Panc1 (cell line): ENCODE measurements around the gene MGST2. TPM values are rescaled to one million over a fixed set of nuclear protein-coding genes. Genes with fewer than 3 reads are reported as not detected.

Experiments
- ATAC-seq: fragments of 200-7000 bp; cut with Tn5 transposase; 2 replicates; pipeline ENCODE4 v1.9.1; 2020; ENCODE audit warnings: mild to moderate bottlenecking, moderate library complexity
- BruUV-seq: library from RNA; stranded (reverse); fragments of 400-500 nt; replicated peaks from 2 replicates; lab custom pipeline; 2021; lab: Mats Ljungman, UMichigan
- CTCF ChIA-PET: fragments of 300-600 bp; sonication (Branson Sonifier 250); formaldehyde crosslinking; loops from one replicate; lab custom pipeline; 2022; ENCODE audit warnings: antibody characterized with exemption; lab: Charles Lee
- POLR2A ChIA-PET: fragments of 300-600 bp; sonication (Branson Sonifier 250); formaldehyde crosslinking; loops from one replicate; lab custom pipeline; 2022; ENCODE audit warnings: antibody characterized with exemption; lab: Charles Lee
- DNase-seq: peaks from one replicate; pipeline ENCODE4 v3.0.0-alpha.2; 2010; ENCODE audit warnings: low read depth, low spot score
- H3K27ac ChIP-seq: 2 replicates; pipeline ENCODE4 v1.5.1; 2011; ENCODE audit warnings: mild to moderate bottlenecking, low read length, inconsistent platforms
- H3K27me3 ChIP-seq: fragments of 200-500 bp; sonication (Bioruptor generic); 2 replicates; pipeline ENCODE4 v1.6.0; 2014; ENCODE audit warnings: low read length, inconsistent platforms; ENCODE audit not compliant: control insufficient read depth, insufficient read depth
- H3K36me3 ChIP-seq: fragments of 200-500 bp; sonication (Bioruptor generic); 2 replicates; pipeline ENCODE4 v1.5.1; 2014; ENCODE audit warnings: inconsistent platforms, mild to moderate bottlenecking, low read length, moderate library complexity; ENCODE audit not compliant: control insufficient read depth, insufficient read depth
- H3K4me1 ChIP-seq: 2 replicates; pipeline ENCODE4 v1.5.1; 2011; ENCODE audit warnings: inconsistent platforms, mild to moderate bottlenecking, low read length, moderate library complexity; ENCODE audit not compliant: control insufficient read depth, insufficient read depth
- H3K4me3 ChIP-seq, 2 experiments: 2 replicates each; pipeline ENCODE4 v1.5.1; 2011 to 2012; ENCODE audit warnings: low read depth in 2 of 2, low read length in 2 of 2, mild to moderate bottlenecking in 2 of 2, inconsistent platforms in 1 of 2, moderate library complexity in 1 of 2
- H3K9me3 ChIP-seq: fragments of 200-500 bp; sonication (Bioruptor generic); 2 replicates; pipeline ENCODE4 v1.5.1; 2014; ENCODE audit warnings: low read depth, mild to moderate bottlenecking, inconsistent platforms, low read length, moderate library complexity; ENCODE audit not compliant: control insufficient read depth, insufficient read depth
- POLR2AphosphoS5 ChIP-seq: IDR thresholded peaks from 2 replicates; pipeline ENCODE4 v1.6.1; 2012; ENCODE audit warnings: mild to moderate bottlenecking, low read depth, low read length, moderate library complexity
- SIN3A ChIP-seq: IDR thresholded peaks from 2 replicates; pipeline ENCODE4 v1.6.1; 2012; ENCODE audit warnings: low read depth, mild to moderate bottlenecking, low read length, moderate library complexity, borderline replicate concordance; ENCODE audit not compliant: insufficient read depth
- TCF7L2 ChIP-seq: IDR thresholded peaks from 2 replicates; pipeline ENCODE4 v1.6.1; 2011; ENCODE audit warnings: mild to moderate bottlenecking, low read depth, low read length, inconsistent platforms
- in situ Hi-C: cut with HindIII; loops from 2 replicates; pipeline ENCODE4 v1.10.0; 2016; ENCODE audit warnings: low sequenced_read_pairs, low pct_unique_long_range_greater_than_20kb
- intact Hi-C: fragments of 100-400 bp; cut with micrococcal nuclease; formaldehyde crosslinking; loops from one replicate; pipeline ENCODE4 v1.10.0; 2022; ENCODE audit not compliant: unreplicated experiment
- total RNA-seq: library from RNA; stranded (reverse); gene quantifications from one replicate; pipeline ENCODE4 v1.2.1, GENCODE V29; 2021; ENCODE audit not compliant: unreplicated experiment
- TF ChIP-seq, protein P1 (sequence below): fragments of 450-650 bp; IDR thresholded peaks from 2 replicates; pipeline ENCODE4 v1.5.1; 2017; ENCODE audit warnings: mild to moderate bottlenecking
- TF ChIP-seq, protein P2 (sequence below), 2 experiments: IDR thresholded peaks; 2 replicates each; pipeline ENCODE4 v1.6.1; 2011 to 2012; ENCODE audit warnings: low read depth in 2 of 2, control low read depth in 1 of 2, low read length in 1 of 2, mild to moderate bottlenecking in 1 of 2, moderate library complexity in 1 of 2; ENCODE audit not compliant: insufficient read depth in 1 of 2

Gene MGST2
- total RNA-seq, 1 experiment from 2014 or later: 17.4 TPM

DNA sequence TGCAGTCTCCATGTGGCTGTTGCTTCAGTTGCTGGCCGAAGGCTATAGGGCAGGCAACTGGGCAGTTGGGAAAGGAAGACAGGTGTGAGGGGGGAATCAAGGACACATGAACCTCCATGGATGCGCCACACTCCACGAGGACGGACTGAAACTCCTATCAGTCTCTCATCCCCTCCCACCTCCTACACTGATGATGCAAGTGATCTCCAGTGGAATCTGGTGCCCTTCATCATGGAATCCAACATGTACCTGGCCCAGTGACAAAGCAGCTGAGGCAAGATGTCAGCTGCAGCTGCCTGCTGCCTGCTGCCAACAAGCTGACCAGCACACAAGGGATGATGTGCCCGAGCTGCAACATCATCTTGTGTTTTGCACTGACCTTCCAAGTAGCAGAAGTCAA, 26.0 kb upstream of the MGST2 start:
- Histone ChIP-seq H3K36me3 (no peaks in the 10 kb centered on the region), H3K9me3 (no peaks in the 10 kb centered on the region), H3K27ac (no peak overlapping the region), H3K4me1 (no peaks in the 10 kb centered on the region), H3K4me3 (no peak overlapping the region), H3K27me3 (no peaks in the 10 kb centered on the region)
- ATAC-seq (no peak), DNase-seq (no peak)
- CTCF ChIA-PET: no interaction called here
- in situ Hi-C loops: no loop called here
- BruUV-seq: no TSS peak
- TF ChIP-seq SIN3A (no peak), POLR2AphosphoS5 (no peak), TCF7L2 (no peak)
- TF ChIP-seq, protein P1, sequence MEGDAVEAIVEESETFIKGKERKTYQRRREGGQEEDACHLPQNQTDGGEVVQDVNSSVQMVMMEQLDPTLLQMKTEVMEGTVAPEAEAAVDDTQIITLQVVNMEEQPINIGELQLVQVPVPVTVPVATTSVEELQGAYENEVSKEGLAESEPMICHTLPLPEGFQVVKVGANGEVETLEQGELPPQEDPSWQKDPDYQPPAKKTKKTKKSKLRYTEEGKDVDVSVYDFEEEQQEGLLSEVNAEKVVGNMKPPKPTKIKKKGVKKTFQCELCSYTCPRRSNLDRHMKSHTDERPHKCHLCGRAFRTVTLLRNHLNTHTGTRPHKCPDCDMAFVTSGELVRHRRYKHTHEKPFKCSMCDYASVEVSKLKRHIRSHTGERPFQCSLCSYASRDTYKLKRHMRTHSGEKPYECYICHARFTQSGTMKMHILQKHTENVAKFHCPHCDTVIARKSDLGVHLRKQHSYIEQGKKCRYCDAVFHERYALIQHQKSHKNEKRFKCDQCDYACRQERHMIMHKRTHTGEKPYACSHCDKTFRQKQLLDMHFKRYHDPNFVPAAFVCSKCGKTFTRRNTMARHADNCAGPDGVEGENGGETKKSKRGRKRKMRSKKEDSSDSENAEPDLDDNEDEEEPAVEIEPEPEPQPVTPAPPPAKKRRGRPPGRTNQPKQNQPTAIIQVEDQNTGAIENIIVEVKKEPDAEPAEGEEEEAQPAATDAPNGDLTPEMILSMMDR: no peak
- TF ChIP-seq, protein P2, sequence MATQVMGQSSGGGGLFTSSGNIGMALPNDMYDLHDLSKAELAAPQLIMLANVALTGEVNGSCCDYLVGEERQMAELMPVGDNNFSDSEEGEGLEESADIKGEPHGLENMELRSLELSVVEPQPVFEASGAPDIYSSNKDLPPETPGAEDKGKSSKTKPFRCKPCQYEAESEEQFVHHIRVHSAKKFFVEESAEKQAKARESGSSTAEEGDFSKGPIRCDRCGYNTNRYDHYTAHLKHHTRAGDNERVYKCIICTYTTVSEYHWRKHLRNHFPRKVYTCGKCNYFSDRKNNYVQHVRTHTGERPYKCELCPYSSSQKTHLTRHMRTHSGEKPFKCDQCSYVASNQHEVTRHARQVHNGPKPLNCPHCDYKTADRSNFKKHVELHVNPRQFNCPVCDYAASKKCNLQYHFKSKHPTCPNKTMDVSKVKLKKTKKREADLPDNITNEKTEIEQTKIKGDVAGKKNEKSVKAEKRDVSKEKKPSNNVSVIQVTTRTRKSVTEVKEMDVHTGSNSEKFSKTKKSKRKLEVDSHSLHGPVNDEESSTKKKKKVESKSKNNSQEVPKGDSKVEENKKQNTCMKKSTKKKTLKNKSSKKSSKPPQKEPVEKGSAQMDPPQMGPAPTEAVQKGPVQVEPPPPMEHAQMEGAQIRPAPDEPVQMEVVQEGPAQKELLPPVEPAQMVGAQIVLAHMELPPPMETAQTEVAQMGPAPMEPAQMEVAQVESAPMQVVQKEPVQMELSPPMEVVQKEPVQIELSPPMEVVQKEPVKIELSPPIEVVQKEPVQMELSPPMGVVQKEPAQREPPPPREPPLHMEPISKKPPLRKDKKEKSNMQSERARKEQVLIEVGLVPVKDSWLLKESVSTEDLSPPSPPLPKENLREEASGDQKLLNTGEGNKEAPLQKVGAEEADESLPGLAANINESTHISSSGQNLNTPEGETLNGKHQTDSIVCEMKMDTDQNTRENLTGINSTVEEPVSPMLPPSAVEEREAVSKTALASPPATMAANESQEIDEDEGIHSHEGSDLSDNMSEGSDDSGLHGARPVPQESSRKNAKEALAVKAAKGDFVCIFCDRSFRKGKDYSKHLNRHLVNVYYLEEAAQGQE (IDR thresholded peaks at IDR 0.05; ENCODE audit: insufficient read depth in 1 of 2, low read depth in 2 of 2, low read length in 1 of 2): no peak
- intact Hi-C loops: no loop called here
- POLR2A ChIA-PET: no interaction called here

GRCh38 chr4:139641218-139641617, 24.4 kb upstream of the MGST2 start:
- no TSS peak for BruUV-seq
- ATAC-seq (no peak), DNase-seq (no peak)
- Histone ChIP-seq H3K9me3 (no peaks in the 10 kb centered on the region), H3K27ac (no peak overlapping the region), H3K4me1 (no peaks in the 10 kb centered on the region), H3K36me3 (no peaks in the 10 kb centered on the region), H3K4me3 (no peak overlapping the region), H3K27me3 (no peaks in the 10 kb centered on the region)
- intact Hi-C loops: no loop called here
- POLR2A ChIA-PET: no interaction called here
- TF ChIP-seq POLR2AphosphoS5: no peak
- TF ChIP-seq, protein P1: no peak
- CTCF ChIA-PET: no interaction called here
- in situ Hi-C loops: no loop called here
